ENCODE measurements around the gene KPNA1.
A peak's percentile ranks its signal among the peaks of the same experiment; 100 is the strongest.

KPNA1 gene

DNA sequence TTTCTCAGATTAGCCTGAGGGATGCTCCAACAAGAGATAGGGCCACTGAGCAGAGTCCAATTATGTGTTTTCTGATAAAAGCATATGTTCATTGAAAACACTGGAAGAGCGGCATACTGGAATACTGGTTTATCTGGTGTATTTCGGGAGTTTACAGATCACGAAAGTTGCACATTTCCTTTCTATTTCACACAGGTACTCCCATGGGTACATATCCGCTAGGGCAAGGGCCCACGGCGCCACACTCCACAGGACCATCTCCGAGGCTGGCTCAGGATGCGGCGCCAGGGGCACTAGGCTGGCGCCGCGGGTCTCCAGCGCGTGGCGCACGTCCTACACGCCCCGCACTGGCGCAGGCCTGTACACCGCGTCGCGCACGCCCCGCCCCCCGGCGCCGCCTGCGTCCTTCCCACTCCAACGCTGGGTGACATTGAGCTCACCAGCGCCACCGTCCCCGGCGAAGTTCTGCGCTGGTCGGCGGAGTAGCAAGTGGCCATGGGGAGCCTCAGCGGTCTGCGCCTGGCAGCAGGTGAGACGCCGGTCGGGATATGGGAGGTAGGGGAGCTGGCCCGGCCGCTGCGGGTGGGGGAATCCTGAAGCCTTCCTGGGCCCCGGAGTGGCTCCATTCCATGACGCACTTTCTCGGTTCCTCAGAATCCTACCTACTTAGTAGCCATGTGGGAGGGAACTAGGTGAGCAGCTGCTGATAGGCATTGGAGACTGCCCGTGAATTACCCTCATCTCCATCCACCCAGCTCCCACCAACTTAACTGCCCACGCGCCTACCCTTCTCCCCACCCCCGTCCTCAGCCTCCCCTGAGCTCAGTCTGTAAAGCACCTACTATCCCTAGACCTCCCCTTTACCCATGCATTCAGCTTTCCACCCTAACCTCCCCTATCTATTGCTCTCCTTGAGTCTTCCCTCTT, 130.7 kb downstream of the KPNA1 start, which contains the start of gene FAM162A:
FAM162A (plus strand) TSS at position 412 of the 927 bp plus-strand sequence; CDS start at position 496, 84 bp downstream.
- DNase-seq (ENCODE audit: low read depth, low spot score) = peak; percentile 96

DNA sequence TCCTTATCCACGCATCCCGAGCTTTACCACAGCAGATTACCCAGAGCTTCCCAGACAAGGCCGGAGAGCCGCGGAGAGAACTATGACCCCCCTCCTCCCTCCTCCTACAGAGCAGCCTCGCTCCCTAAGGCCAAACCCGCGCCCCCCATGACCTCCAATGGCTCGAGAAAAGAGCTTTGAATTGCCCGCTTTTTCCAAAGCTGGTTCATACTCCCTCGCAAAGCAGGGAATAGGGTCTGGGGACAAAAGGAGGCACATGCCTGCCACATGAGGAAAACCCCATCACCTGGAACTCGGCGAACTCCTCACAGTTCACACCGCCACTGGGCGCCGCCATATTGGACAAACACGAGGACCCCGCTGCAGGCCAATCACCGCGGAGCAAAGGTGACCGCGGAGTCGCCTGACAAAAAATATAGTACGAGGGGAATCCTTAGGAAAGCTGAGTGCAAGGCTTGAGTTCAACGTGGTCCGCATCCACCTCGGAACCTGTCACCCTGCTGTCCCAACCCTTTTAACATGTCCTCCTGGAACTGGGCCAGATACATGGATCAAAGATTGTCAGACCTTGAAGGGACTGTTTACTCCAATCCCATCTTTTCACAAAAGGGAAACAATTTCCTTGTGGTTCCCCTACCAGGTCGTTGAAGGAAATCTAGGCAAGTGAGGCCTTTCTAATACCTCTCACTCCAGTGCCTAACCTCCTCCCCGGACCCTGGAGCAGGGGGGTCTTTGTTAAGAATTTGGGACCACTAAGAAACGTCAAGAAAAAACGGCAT, 131.7 kb downstream of the KPNA1 start, which contains the start of gene MIX23:
MIX23 (minus strand) TSS at position 344 of the 779 bp plus-strand sequence; CDS start at position 337, 7 bp downstream.
- DNase-seq (ENCODE audit: low read depth, low spot score) = peak; percentile 93

DNA sequence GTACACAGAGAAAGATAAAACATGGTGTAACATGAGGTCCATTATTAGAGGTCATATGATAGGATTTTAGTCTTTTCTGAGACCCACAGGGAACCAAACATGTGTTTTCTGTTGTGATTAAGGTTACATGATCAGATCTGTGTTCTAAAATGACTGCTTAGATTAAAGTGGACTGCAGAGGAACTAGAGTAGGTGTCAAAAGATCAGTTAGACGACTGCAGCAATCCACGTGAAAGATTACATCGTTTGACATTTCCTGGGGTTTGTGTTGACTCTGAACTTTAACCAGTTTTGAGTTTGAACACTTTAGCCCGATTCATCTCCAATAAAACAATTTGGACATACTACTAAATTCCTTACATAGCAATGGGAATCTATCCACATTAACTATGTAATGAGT, 136.8 kb downstream of the KPNA1 start:
- DNase-seq (ENCODE audit: low read depth, low spot score) = no peak

DNA sequence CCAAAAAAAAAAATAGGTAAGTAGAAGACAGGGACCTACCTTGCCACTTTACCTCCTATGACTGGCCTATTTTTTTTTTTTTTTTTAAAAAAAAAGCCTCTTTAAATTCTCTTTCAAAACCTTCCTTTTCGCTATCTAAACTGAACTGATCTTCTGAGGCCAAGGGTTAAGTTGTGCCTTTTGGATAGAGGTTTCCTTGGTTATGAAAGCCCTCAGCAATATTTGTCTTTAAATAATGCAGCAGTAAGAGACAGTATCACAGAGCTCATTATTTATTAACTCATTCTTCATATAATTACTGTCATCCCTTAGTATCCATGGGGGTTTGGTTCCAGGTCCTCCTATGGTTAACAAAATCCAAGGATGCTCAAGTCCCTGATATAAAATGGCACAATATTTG, 140.7 kb downstream of the KPNA1 start:
- no peak for DNase-seq (ENCODE audit: low read depth, low spot score)
